GM19372 (cell line): ENCODE data around the gene MAN1A1.
"Not testable (repeated sequence)": the region's sequence is repeated elsewhere in the genome, so short reads cannot be mapped to it uniquely, and the experiment has no call there.

ENCODE experiments used
- ATAC-seq: cut with Tn5 transposase; IDR thresholded peaks from one replicate; pipeline ENCODE4 v1.9.1; 2021; ENCODE audit warnings: mild to moderate bottlenecking, low read depth, moderate library complexity; ENCODE audit not compliant: unreplicated experiment

Gene MAN1A1

DNA sequence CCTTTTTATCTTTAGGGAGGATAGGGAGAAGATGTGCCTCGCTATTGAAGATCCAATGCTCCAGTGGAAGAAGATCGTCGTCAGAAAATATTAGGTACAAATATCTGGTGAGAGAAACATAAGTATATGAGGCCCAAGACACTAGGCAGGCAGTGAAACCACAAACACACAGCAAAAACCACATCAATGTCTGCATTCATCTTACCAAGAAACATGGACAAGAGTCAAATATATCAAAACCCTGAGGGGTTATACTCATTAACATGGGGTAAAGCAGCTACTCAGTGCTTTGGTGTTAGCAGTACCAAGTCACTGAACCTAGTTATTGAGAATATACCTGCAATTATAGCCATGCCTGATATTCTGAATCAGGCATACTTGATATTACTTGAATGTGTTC, 169.7 kb downstream of the MAN1A1 start:
- no peak for ATAC-seq

DNA sequence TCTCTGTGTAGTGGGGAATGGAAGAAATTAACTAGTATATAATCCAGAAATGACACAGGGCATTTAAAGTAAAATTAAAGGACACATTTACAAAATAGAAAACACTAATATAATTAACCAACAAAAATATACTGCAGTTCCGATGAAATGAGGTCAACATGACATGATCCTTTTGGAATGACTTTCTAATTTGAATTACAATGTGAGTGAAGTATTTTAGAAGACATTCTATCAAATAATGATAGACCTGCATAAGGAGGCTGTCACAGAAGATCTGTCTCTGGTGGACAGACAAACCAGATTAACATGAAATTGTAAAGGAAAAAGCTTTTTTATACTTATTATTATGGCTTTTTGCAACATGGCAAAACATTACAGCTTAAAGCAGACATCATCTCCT, 170.5 kb downstream of the MAN1A1 start:
- no peak for ATAC-seq

DNA sequence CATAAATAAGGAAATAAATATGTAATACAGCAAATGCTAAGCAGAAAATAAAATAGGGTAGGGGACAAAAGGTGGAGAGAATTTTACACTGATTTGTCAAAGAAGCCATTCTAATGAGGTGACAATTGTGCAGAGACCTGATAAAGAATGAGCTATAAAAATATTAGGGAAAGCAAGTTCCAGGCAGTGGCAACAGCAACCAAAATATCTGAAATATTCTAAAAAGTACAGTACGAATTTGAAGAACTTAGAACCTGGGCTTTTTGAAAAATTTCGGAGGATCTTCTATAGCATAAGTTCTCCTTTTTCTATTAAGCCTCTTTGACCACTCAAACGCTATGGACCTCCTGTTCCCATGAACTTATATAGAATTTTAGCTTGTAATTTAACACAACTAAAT, 173.1 kb downstream of the MAN1A1 start:
- no peak for ATAC-seq

DNA sequence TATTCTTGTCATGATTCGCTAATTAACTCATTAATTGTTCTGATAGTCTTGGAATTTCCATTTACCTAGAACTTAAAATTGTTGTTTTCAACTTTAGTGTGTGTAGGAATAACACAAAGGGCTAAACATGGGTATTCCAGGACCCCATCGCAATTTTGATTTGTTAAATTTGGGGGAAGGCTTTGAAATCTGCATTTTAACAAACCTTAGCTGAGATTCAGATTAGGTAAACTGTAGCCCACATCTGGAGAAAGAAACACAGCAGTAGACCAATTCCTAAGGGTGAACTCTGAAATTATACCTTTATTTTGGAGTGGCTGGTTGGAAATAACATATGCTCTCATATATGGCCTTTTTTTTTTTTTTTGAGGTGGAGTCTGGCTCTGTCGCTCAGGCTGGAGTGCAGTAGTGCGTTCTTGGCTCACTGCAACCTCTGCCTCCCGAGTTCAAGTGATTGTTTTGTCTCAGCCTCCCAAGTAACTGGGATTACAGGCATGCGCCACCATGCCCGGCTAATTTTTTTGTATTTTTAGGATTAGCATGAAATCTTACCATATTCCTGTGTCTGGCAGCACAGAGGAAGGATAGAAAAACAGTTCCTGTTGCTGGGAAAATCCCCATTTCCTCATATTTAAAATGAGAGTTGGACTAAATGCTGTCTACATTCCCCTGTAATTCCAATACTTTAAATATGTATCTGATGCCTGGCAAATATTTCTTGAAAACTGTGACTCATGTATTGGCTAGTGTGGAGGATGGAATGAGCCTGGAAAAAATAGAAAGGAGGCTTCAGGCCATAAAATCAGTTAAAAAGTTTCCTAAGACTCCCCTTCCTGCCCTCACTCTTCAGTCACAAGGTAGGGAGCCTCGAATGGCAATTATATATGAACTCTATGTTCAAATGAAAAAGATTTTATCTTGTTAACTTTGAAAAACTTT, 174.4 kb downstream of the MAN1A1 start:
- no peak for ATAC-seq

DNA sequence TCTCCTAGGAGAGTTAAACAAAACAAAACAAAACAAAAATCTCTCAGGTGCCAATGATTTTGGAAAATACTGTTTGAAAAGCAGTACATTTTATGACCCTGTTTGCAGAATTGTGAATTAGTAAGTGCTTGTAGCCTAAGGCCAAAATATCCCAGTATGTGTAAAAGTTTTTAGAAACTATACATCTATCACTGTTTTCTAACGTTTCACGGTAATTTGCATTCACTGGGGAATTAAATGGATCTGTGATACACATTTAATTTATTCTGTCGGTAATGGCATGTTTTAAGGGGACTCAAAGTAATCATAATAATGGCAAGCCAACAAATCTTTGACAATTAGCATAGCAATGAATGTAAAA, 175.5 kb downstream of the MAN1A1 start:
- ATAC-seq: no peak

DNA sequence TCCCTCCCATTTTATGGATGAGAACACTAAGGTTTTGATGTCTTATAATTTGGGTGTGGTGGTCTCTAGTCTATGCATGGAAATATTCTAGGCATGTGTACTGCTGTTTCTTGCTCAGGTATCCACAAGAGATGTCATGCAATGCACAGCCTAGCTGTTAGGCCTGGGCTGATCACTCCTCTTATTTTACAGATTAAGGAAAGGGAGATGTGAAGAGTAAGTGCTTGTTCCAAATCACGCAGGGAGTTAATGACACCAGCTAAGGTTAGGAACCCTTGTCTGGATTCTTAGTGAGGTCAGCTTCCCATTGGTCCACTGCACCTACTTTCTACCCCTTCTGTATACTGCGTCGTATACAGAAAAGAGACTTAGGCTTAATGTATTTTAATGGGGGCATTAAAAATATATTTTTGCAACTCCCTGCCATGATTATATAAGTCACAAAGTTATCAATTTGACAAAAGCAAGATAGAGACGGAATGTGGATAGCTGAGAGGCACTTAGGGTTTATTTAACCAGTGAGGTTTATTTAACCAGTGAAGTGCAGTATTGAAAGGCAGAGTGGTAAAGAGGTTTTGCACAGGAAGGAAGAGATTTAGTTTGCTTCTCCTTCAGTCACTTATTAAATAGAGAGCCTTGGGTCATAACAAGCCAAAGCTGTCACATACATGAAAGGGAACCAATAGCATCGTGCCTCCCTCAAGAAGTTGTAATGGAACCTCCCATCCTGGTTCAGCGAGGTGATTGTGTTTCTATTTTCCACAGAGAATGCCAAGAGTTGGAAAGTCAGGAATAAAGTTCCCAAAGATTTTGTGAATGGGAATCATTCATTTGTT, 176.1 kb downstream of the MAN1A1 start:
- ATAC-seq: no peak

DNA sequence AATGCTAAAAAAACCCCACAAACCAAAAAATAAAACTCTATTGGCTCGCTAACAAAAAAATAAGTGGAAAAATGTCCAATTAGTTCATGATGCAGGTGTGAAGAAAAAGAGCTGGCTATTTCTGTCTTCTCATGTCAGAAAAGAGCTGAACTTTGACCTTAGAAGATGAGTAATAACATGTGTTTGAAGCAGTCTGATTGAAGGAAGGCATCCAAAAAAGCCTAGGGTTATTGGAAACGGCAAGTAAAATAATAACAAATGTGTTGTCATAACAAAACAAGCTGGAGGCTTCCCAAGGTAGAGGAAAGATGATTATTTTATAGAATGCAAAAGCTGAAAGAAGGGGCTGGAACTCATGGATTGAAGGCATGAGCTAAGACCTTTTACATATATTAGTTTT, 176.7 kb downstream of the MAN1A1 start:
- no peak for ATAC-seq

DNA sequence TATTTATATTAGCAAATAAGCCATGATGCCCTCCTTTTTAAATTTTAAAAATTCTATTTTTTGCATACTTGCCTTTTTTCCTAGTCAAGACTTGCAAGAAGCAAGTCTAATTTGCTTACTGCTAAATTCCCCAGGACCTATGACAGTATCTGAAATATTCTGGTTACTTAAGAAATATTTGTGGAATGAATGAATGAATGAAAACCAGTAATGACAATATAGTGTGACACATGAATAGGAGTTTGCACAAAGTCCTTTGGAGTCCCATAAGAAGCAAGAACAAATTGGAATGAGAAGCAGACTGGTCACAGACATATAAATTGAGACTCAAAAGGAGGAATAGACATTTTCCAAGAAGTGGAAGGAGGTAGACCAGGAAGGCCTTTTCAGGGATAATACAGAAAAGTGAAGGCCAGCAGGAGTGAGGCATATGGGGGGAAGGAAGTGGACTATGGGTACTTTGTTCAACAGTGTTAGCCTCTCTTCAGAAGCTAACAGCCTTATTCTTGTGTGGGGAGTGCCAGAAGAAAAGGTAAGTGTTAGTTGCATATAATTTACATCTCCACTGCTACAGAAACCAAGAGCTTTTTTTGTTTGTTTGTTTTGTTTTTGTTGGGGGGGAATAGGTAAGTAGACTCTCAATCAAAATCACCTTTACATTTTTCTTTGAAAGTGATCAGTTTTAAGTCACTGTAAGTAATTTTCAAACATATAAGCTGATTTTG, 177.5 kb downstream of the MAN1A1 start:
- ATAC-seq: no peak

DNA sequence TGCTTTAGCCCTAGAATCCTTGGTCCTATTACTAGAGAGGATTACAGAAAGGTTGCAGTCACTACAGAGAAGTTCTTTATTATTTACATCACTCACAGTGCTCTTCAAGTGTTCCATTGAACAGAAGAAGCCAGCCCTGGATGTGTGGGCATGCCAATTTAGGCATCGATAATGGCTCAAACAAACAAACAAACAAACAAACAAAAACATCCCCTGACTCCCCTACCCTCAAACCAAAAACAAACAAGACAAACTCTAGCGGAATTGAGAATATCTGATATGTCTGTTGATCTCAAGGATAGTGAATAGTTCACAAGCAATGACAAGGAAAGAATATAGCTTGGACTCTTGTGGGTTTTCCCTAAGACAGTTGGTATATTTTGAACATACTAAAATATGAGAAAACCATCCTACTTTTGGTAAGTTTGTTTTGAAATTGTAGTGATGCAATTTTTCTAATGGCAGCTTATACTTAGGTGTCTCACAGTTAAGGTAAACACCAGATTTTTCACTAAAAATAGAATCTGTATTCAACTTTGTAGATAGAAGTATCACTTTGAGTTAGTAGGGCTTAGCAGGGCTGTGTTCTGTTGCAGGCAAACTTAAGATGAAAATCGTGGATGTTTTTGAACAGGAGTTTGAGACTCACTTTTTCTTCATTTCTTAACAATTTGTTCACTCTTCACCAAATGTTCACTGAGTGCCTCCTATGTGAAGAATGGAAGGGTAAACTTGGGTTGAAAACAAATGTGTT, 178.3 kb downstream of the MAN1A1 start:
- ATAC-seq: no peak

DNA sequence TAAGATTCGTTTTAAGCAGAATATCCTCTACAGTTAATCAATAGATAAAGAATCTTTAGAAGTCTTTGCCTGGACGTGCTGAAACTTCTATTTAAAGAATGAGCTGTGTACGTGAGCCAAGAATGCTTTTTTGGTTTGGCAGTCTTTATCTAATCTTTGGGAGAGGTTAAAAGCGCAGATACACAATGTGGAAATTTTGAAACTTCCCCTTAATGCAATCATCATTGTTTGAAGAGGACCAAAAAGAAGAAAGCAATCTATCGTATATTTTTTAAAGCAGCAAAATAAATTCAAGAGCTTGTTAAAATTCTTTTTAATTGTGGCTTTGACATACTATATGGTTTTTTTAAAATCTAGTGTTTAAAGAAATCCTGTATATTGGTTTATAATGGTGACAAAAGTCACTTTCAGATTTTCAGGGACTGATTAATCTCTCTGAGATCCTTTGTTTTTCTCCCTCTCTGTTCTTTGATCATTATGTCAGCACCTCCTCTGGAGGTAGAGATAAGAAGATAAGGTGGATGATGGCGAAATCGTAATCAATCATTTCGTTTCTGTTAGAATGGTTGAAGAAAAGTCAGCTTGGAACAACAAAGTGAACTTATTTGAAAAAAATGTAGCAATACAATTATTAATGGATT, 179.0 kb downstream of the MAN1A1 start:
- ATAC-seq: no peak

DNA sequence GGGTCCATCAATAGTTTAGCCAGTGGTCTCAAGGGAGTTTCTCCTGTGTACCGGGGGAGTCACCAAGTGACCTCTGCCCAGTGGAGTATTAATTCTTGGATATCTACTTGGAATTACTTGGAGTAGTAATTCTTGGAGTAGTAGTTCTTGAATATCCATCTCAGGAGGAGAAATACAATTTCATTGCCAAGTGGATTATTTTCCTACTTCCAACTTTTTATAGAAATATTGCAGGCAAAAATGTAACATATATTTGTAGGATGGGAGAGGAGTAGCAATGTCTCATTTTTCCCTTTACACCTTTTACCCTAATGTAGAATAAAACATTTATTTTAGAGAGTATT, 179.5 kb downstream of the MAN1A1 start:
- ATAC-seq: no peak

DNA sequence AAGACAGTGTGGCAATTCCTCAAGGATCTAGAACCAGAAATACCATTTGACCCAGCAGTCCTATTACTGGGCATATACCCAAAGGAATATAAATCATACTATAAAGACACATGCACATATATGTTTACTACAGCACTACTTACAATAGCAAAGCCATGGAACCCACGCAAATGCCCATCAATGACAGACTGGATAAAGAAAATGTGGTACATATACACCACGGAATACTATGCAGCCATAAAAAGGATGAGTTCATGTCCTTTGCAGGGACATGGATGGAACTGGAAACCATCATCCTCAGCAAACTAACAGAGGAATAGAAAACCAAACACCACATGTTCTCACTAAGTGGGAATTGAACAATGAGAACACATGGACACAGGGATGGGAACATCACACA, 180.2 kb downstream of the MAN1A1 start:
- not testable (repeated sequence) for ATAC-seq

DNA sequence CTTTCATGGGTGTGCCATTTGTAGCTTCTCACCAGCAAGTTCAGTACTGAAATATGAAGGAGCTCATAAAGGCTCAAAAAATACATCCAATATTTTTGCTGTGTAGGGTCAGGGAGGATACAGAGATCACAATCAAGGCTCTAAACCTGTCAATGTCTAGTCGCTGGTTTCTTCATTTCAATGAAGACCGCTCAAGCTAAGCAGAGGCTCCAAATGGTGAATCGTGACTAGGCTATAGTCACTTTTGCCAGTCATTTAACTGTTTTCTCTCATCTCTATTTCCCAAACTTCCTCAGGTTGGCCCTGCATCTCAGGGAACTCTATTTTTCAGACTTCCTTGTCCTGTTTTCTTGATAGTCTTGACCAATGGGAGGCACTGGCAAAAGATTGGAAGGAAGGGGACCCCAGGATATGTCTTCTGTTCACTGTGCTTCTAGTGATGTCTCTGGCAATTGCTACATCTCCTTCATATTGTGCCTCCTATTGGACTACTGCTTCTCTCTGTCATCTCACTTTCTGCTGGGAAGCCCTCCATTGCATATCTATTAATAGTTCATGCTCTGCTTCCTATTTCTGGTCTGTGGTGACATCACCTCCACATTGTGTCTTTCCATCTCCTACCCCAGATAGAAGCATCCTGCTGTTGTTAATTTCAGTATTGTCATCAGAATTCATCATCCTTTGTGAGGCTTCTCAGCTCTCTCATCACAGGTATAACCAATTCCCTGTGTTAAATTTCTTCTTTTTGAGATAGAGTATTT, 183.4 kb downstream of the MAN1A1 start:
- no peak for ATAC-seq

DNA sequence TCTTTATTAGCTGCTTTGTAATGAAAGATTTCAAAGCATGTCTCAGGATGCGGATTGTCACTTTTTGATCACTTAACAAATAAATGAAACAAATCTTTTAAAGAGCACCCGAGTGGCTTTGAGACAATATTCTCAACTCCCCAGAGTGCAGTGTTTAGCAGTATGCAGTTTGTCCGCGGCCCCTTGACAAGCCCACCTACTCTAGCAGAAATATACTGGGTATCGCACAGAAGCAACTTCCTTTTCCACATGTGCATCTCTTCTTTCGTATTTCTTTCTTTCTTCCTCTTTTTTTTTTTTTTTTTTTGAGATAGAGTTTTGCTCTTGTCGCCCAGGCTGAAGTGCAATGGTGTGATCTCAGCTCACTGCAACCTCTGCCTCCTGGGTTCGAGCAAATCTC, 186.6 kb downstream of the MAN1A1 start:
- no peak for ATAC-seq

DNA sequence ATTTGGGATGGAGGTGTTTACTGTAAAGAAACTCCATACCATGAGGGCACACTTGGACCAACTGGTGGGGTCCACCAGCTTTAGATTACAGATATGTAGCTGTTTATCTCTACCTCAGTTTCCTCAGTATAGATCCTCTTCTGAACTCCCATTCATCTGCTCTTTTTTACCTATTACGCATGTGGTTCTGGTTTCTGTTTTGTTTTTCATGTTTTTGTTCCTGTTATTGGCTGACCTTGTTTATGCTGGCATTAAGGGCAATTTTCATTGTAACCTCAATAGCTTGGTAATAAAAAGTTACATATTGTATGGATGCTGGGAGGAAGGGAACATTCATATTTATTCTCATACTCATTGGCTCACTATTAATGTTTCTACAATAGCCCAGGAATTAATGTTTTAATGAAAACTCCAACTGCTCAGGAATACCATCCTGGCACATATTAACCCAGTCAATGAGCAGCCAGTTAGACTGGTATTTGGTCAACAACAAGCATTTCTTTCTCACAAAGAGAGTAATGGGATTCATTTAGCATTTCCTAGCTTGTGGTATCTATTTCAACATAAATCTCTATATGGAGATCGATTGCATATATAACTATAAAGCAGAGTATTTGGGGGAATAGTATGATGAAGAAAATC, 187.3 kb downstream of the MAN1A1 start:
- ATAC-seq: no peak

DNA sequence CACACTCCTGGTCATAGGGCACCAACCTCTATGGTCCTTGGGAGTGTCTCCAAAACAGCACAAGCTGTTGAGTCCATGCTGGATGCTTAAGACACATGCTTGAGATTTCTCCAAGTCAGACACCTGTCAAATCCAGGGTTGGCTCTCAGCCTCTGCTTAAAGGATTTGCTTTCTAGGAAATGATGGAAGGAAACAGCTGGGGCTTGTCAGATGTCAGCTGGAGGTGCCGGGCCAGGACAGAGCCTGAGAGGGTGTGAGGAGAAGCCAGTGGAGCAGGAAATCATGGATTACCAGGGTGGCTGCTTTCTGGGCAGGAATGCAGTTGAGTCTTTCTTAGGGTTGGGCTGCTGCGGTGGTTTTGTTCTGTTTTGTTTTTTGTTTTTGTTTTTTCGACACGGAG, 188.1 kb downstream of the MAN1A1 start:
- ATAC-seq: no peak

DNA sequence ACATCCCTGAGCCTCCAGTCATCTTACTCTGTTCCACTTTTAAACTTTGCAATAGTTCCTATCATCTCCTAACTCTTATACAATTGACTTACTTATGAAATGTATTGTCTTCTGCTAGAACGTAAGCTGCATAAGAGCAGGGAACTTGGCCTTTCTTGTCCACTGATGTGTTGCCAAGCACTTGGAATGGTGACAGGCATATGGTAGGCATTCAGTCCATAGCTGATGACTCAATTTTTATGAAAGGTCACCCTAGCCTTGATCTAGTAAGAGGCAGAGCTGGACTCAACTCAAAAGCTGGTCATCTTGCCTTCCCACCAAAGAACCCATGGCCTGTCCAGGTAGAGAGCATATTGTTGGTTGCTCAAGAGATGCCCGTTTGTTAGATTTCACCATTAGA, 188.7 kb downstream of the MAN1A1 start:
- no peak for ATAC-seq

DNA sequence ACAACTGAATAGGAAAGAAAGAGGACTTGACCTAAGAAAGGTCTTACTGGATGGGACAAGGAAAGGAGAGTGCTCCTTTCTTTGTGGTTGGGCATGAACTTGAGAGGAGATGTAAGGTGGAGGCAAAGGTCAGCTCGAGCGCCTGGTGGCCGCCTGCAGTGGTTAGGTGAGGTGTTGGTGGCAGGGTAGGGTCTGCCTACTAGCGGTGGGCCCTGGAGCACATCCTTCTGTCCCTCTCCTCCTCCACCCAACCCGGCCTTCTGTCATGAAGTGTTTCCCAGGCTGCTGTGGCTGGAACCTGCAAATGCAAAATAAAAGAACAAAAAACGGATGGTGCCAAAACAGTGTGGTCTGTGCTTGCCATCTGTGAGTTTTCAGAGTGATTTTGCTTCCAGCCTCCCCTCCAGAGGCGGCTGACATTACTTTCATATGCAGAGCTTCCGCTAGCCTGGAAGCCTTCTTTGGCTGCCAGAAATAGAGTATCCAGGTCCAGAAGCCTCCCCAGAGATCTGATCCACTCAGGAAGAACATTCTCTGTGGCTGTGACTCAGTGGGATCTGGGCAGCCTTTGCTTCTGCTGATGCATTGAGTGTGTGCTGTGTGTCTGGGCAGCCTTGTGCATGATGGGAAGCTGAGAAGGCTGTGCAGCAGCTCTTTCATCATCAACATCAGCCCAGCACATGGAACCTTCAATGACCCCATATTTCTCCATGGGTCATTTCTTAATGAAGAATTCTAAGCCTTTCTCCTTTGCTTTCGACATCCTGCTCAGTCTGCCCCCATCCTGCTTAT, 191.3 kb downstream of the MAN1A1 start:
- no peak for ATAC-seq
